HG02571 (cell line): ENCODE measurements around the gene ASTN2.
A peak's percentile ranks its signal among the peaks of the same experiment; 100 is the strongest.

Source experiments
- ATAC-seq: cut with Tn5 transposase; IDR thresholded peaks from one replicate; pipeline ENCODE4 v1.9.1; 2021; ENCODE audit warnings: mild to moderate bottlenecking, moderate library complexity; ENCODE audit not compliant: unreplicated experiment

ASTN2 gene

GRCh38 chr9:116984111-116984510 is 430.7 kb downstream of the ASTN2 start:
- no peak for ATAC-seq

- ATAC-seq = no peak
Observed at GRCh38 chr9:116980582-116981120, 434.2 kb downstream of the ASTN2 start.

- no peak for ATAC-seq
Observed at GRCh38 chr9:116979456-116979855, 435.4 kb downstream of the ASTN2 start.

GRCh38 chr9:116978155-116978554 is 436.7 kb downstream of the ASTN2 start:
- no peak for ATAC-seq

GRCh38 chr9:116975126-116975525 is 439.7 kb downstream of the ASTN2 start:
- ATAC-seq = no peak

- no peak for ATAC-seq
Observed at GRCh38 chr9:116966199-116966598, 448.7 kb downstream of the ASTN2 start.

- no peak for ATAC-seq
Observed at GRCh38 chr9:116964258-116964657, 450.6 kb downstream of the ASTN2 start.

- ATAC-seq = no peak
Observed at GRCh38 chr9:116959809-116960208, 455.0 kb downstream of the ASTN2 start.

GRCh38 chr9:116958881-116959280 is 456.0 kb downstream of the ASTN2 start:
- no peak for ATAC-seq

- ATAC-seq = no peak
Observed at GRCh38 chr9:116954731-116955130, 460.1 kb downstream of the ASTN2 start.

GRCh38 chr9:116953271-116953670 is 461.6 kb downstream of the ASTN2 start:
- ATAC-seq = no peak

- ATAC-seq = no peak
Observed at GRCh38 chr9:116952436-116952810, 462.4 kb downstream of the ASTN2 start.

- peak; percentile 73 for ATAC-seq
Observed at GRCh38 chr9:116951588-116952435, 463.0 kb downstream of the ASTN2 start.

GRCh38 chr9:116945817-116946216 is 469.0 kb downstream of the ASTN2 start:
- ATAC-seq = no peak

- ATAC-seq = no peak
Observed at GRCh38 chr9:116944714-116945534, 469.9 kb downstream of the ASTN2 start.

- no peak for ATAC-seq
Observed at GRCh38 chr9:116943970-116944369, 470.9 kb downstream of the ASTN2 start.

- ATAC-seq = peak; percentile 53
Observed at GRCh38 chr9:116942593-116943061, 472.2 kb downstream of the ASTN2 start.

- no peak for ATAC-seq
Observed at GRCh38 chr9:116941266-116941665, 473.6 kb downstream of the ASTN2 start.

GRCh38 chr9:116940614-116941215 is 474.1 kb downstream of the ASTN2 start:
- no peak for ATAC-seq

- ATAC-seq = peak; percentile 45
Observed at GRCh38 chr9:116939614-116940013, 475.2 kb downstream of the ASTN2 start.

- ATAC-seq = no peak
Observed at GRCh38 chr9:116939161-116939560, 475.7 kb downstream of the ASTN2 start.
